ENCODE results near the gene RUNX2.
A peak's percentile ranks its signal among the peaks of the same experiment; 100 is the strongest.

The RUNX2 gene

GRCh38 chr6:45647341-45648261 lies 319.5 kb downstream of the RUNX2 start:
- Histone ChIP-seq H3K9me3 (ENCODE audit: control insufficient read depth, insufficient read depth, low read length) (no peaks in the 10 kb centered on the region; the same call in 1 of the 2 replicates), H3K36me3 (ENCODE audit: insufficient read depth, low read length) (no peaks in the 10 kb centered on the region), H3K9ac (ENCODE audit: low read depth, low read length) (no peak overlapping the region), H3K4me1 (ENCODE audit: insufficient read depth, low read length) (peaks cover 13% of the 10 kb centered on the region; the same call in 1 of the 2 replicates)

DNA sequence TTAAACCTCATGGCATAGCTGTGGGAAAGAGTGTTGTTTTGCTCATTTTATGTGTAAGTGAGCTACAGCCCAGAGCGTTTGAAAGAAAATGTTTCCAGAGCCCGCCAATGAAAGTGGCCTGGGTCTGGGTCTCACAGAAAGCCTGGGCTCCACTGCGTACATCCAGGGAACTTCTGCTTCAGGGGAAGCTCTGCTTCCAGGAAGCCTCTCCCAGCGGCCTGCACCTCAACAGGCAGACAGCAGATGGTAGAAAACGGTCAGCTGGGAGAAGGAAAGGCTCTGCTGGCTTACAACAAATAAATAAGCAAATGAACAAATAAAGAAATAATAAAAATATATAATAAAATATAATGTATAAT lies 320.1 kb downstream of the RUNX2 start:
- Histone ChIP-seq H3K9ac (ENCODE audit: low read depth, low read length) (no peak overlapping the region), H3K36me3 (ENCODE audit: insufficient read depth, low read length) (no peaks in the 10 kb centered on the region), H3K9me3 (ENCODE audit: control insufficient read depth, insufficient read depth, low read length) (no peaks in the 10 kb centered on the region; the same call in 1 of the 2 replicates), H3K4me1 (ENCODE audit: insufficient read depth, low read length) (peaks cover 13% of the 10 kb centered on the region; the same call in 1 of the 2 replicates)

- Histone ChIP-seq H3K4me1 (ENCODE audit: insufficient read depth, low read length) (no peaks in the 10 kb centered on the region), H3K9me3 (ENCODE audit: control insufficient read depth, insufficient read depth, low read length) (no peaks in the 10 kb centered on the region), H3K36me3 (ENCODE audit: insufficient read depth, low read length) (no peaks in the 10 kb centered on the region), H3K9ac (ENCODE audit: low read depth, low read length) (no peak overlapping the region)
Observed at GRCh38 chr6:45650524-45651135, 322.5 kb downstream of the RUNX2 start.

- Histone ChIP-seq H3K9me3 (ENCODE audit: control insufficient read depth, insufficient read depth, low read length) (no peaks in the 10 kb centered on the region), H3K4me1 (ENCODE audit: insufficient read depth, low read length) (no peaks in the 10 kb centered on the region), H3K36me3 (ENCODE audit: insufficient read depth, low read length) (no peaks in the 10 kb centered on the region), H3K9ac (ENCODE audit: low read depth, low read length) (no peak overlapping the region)
Observed at GRCh38 chr6:45651301-45651700, 323.2 kb downstream of the RUNX2 start.

- Histone ChIP-seq H3K9ac (ENCODE audit: low read depth, low read length) (no peak overlapping the region), H3K9me3 (ENCODE audit: control insufficient read depth, insufficient read depth, low read length) (0 out of 2 replicates have a peak, but pooled peaks cover 3% of the 10 kb centered on the region), H3K4me1 (ENCODE audit: insufficient read depth, low read length) (no peaks in the 10 kb centered on the region), H3K36me3 (ENCODE audit: insufficient read depth, low read length) (no peaks in the 10 kb centered on the region)
Observed at GRCh38 chr6:45652416-45652815, 324.3 kb downstream of the RUNX2 start.

GRCh38 chr6:45653117-45653883 lies 325.2 kb downstream of the RUNX2 start:
- H3K4me1 ChIP-seq (ENCODE audit: insufficient read depth, low read length): no peaks in the 10 kb centered on the region
- 0 out of 2 replicates have a peak, but pooled peaks cover 3% of the 10 kb centered on the region for H3K9me3 ChIP-seq (ENCODE audit: control insufficient read depth, insufficient read depth, low read length)
- no peak overlapping the region for H3K9ac ChIP-seq (ENCODE audit: low read depth, low read length)
- no peaks in the 10 kb centered on the region for H3K36me3 ChIP-seq (ENCODE audit: insufficient read depth, low read length)

DNA sequence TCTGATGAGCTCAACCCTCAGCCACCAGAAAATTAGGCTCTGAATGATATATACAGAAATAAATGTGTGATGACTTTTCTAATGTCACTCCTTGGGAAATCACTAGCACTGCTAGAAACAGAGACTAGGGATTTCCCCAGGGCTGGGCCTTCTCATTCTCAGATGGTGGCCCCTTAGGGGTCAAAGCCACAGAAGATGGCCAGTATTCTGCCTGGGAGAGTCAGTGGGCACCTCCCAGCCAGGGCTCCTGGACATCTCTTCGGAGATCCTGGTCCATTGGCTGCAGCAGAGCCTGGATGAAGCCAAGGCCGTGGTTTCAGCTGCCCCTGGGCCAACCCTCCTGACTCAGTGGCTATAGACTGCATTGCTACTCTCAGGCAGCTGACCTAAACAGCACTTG lies 326.5 kb downstream of the RUNX2 start:
- H3K36me3 ChIP-seq (ENCODE audit: insufficient read depth, low read length): no peaks in the 10 kb centered on the region
- H3K4me1 ChIP-seq (ENCODE audit: insufficient read depth, low read length): no peaks in the 10 kb centered on the region
- no peak overlapping the region for H3K9ac ChIP-seq (ENCODE audit: low read depth, low read length)
- H3K9me3 ChIP-seq (ENCODE audit: control insufficient read depth, insufficient read depth, low read length): 0 out of 2 replicates have a peak, but pooled peaks cover 3% of the 10 kb centered on the region

- Histone ChIP-seq H3K4me1 (ENCODE audit: insufficient read depth, low read length) (no peaks in the 10 kb centered on the region), H3K9me3 (ENCODE audit: control insufficient read depth, insufficient read depth, low read length) (0 out of 2 replicates have a peak, but pooled peaks cover 3% of the 10 kb centered on the region)
Observed at GRCh38 chr6:45655745-45656476, 327.8 kb downstream of the RUNX2 start.

DNA sequence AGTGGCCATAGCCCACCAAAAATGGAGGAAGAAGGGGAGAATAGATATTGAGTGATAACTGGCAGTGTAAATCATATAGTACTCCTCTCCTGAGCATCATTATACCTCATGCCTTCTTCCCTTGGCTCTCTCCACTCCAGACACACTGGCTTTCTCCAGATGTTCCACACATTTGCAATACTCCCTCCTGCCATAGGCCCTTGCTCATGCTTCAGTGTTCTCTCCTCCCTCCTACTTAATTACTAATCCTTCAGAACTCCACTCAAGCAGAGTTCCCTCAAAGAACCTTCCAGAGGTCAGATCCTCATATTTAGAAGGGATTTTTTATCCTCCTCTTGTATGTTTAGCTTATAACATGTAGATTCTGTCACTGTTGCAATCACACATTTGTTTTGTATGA lies 329.1 kb downstream of the RUNX2 start:
- H3K4me1 ChIP-seq (ENCODE audit: insufficient read depth, low read length): no peaks in the 10 kb centered on the region

More at GRCh38 chr6:45655745-45656476, 327.8 kb downstream of the RUNX2 start:
- Histone ChIP-seq H3K9ac (ENCODE audit: low read depth, low read length) (no peak overlapping the region), H3K36me3 (ENCODE audit: insufficient read depth, low read length) (no peaks in the 10 kb centered on the region)

GRCh38 chr6:45658400-45658799 lies 330.3 kb downstream of the RUNX2 start:
- Histone ChIP-seq H3K4me1 (ENCODE audit: insufficient read depth, low read length) (no peaks in the 10 kb centered on the region), H3K9ac (ENCODE audit: low read depth, low read length) (no peak overlapping the region), H3K9me3 (ENCODE audit: control insufficient read depth, insufficient read depth, low read length) (0 out of 2 replicates have a peak, but pooled peaks cover 3% of the 10 kb centered on the region), H3K36me3 (ENCODE audit: insufficient read depth, low read length) (no peaks in the 10 kb centered on the region)

More for the DNA sequence above, 329.1 kb downstream of the RUNX2 start:
- Histone ChIP-seq H3K36me3 (ENCODE audit: insufficient read depth, low read length) (no peaks in the 10 kb centered on the region), H3K9ac (ENCODE audit: low read depth, low read length) (no peak overlapping the region), H3K9me3 (ENCODE audit: control insufficient read depth, insufficient read depth, low read length) (0 out of 2 replicates have a peak, but pooled peaks cover 3% of the 10 kb centered on the region)

- H3K4me1 ChIP-seq (ENCODE audit: insufficient read depth, low read length): no peaks in the 10 kb centered on the region
- no peaks in the 10 kb centered on the region for H3K36me3 ChIP-seq (ENCODE audit: insufficient read depth, low read length)
- 0 out of 2 replicates have a peak, but pooled peaks cover 3% of the 10 kb centered on the region for H3K9me3 ChIP-seq (ENCODE audit: control insufficient read depth, insufficient read depth, low read length)
- no peak overlapping the region for H3K9ac ChIP-seq (ENCODE audit: low read depth, low read length)
Observed at GRCh38 chr6:45658958-45659357, 330.8 kb downstream of the RUNX2 start.

DNA sequence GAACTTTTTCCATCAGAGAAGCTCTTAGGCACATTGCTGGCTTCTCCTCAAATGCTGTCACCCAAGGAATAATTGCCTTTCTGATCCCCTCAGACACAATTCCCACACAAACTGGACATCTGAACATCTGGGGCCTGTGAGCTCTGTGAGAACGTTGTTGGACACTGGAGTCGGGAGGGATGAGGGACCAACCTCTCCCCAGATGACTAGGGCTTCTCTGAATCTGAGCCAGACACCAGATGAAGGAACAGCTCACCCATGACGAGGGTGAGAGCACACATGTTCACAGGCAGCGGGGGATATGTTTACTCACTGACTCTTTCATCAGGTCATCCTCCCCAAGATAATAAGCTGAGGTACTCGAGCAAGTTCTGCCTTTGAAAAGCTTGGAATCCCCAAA lies 333.5 kb downstream of the RUNX2 start:
- 0 out of 2 replicates have a peak, but pooled peaks cover 3% of the 10 kb centered on the region for H3K9me3 ChIP-seq (ENCODE audit: control insufficient read depth, insufficient read depth, low read length)
- H3K36me3 ChIP-seq (ENCODE audit: insufficient read depth, low read length): no peaks in the 10 kb centered on the region
- H3K9ac ChIP-seq (ENCODE audit: low read depth, low read length): no peak overlapping the region
- H3K4me1 ChIP-seq (ENCODE audit: insufficient read depth, low read length): peaks cover 4% of the 10 kb centered on the region

GRCh38 chr6:45663251-45664221 lies 335.4 kb downstream of the RUNX2 start:
- Histone ChIP-seq H3K9ac (ENCODE audit: low read depth, low read length) (peak overlapping the region; percentile 44; the same call in 1 of the 2 replicates), H3K9me3 (ENCODE audit: control insufficient read depth, insufficient read depth, low read length) (no peaks in the 10 kb centered on the region), H3K4me1 (ENCODE audit: insufficient read depth, low read length) (peaks cover 4% of the 10 kb centered on the region), H3K36me3 (ENCODE audit: insufficient read depth, low read length) (no peaks in the 10 kb centered on the region)

Data from ES-I3 (cell line).